ENCODE measurements around the gene MTMR12. TPM values are rescaled to one million over a fixed set of nuclear protein-coding genes. Genes with fewer than 3 reads are reported as not detected.

The MTMR12 gene
- total and polyA plus RNA-seq, 2 of the 13 experiments (the other 11 are each of a cell fraction or from before 2014, with no cell fraction given), result 23.4 to 36.6 TPM

- DNase-seq (ENCODE audit: low spot score), result no peak
- in situ Hi-C loops (cut with HindIII; ENCODE audit: extremely low pct_ligation_motif_present, low pct_unique_long_range_greater_than_20kb), result no loop called here
- no peak for ATAC-seq
- H2AFZ ChIP-seq (ENCODE audit: low read length), result no peak overlapping the region
- no peaks in the 10 kb centered on the region for H3K27me3 ChIP-seq (ENCODE audit: control insufficient read depth in 1 of 2, insufficient read depth in 2 of 2, low read length in 2 of 2)
- intact Hi-C loops (cut with micrococcal nuclease; ENCODE audit: unreplicated experiment), result no loop called here
- TF ChIP-seq ZNF737 (CRISPR knock-in tag; IDR thresholded peaks at IDR 0.05; ENCODE audit: borderline replicate concordance), result no peak
- no peak for TF ChIP-seq E2F2 (CRISPR knock-in tag; IDR thresholded peaks at IDR 0.05; ENCODE audit: borderline replicate concordance)
- no peak for TF ChIP-seq MTA1 (CRISPR knock-in tag; IDR thresholded peaks at IDR 0.05; ENCODE audit: borderline replicate concordance)
- no peak for TF ChIP-seq ZNF337 (CRISPR knock-in tag; IDR thresholded peaks at IDR 0.05; ENCODE audit: borderline replicate concordance, low read depth)
- no peak for TF ChIP-seq ATF5 (CRISPR knock-in tag; IDR thresholded peaks at IDR 0.05; ENCODE audit: low read depth)
- TF ChIP-seq NFKB2 (CRISPR knock-in tag; IDR thresholded peaks at IDR 0.05; ENCODE audit: borderline replicate concordance), result no peak
- TF ChIP-seq CEBPB (IDR thresholded peaks at IDR 0.05; ENCODE audit: borderline replicate concordance, low read depth, low read length), result peak; percentile 37; the same call in 1 of the 2 replicates
- H3K79me2 ChIP-seq (ENCODE audit: insufficient read depth, low read length), result peaks cover 3% of the 10 kb centered on the region
- POLR2A ChIA-PET, result no interaction called here
- H3K9me3 ChIP-seq (ENCODE audit: low read length), result no peaks in the 10 kb centered on the region
- BruUV-seq (replicated peaks), result TSS peak; percentile 16
- no peak overlapping the region for H3K4me3 ChIP-seq (replicated peaks in 1 of 3; ENCODE audit: insufficient read depth in 1 of 3, low read depth in 2 of 3, low read length in 3 of 3)
- H3K27ac ChIP-seq (ENCODE audit: extremely low read length, insufficient read depth, low read length), result no peak overlapping the region
- H3K4me1 ChIP-seq (ENCODE audit: insufficient read depth, low read length), result peaks cover 46% of the 10 kb centered on the region
- H4K20me1 ChIP-seq (ENCODE audit: insufficient read depth, low read length), result no peaks in the 10 kb centered on the region
- FAIRE-seq, result no peak
- no peak overlapping the region for H3K4me2 ChIP-seq (ENCODE audit: low read depth, low read length)
- CTCF ChIA-PET (ENCODE audit: low intra/inter-chr PET ratio, low total read pairs), result no interaction called here
- peaks cover 10 to 38% of the 10 kb centered on the region in 2 experiments for H3K36me3 ChIP-seq (replicated peaks in 1 of 2; ENCODE audit: control insufficient read depth in 1 of 2, insufficient read depth in 2 of 2, low read length in 2 of 2)
- WGBS (ENCODE audit: low lambda C conversion rate), result 91% methylated on average over 14 of the region's 14 CpGs
- H3K9ac ChIP-seq (ENCODE audit: insufficient read depth, low read depth, low read length), result no peak overlapping the region
Observed at GRCh38 chr5:32229586-32229985, 83.2 kb downstream of the MTMR12 start.

Data from HepG2 (cell line).